ENCODE measurements around the gene ATP23. TPM values are rescaled to one million over a fixed set of nuclear protein-coding genes. Genes with fewer than 3 reads are reported as not detected.

ATP23 gene
- total RNA-seq, 1 experiment from 2014 or later, result 9.1 TPM

- Histone ChIP-seq H3K79me2 (ENCODE audit: insufficient read depth, low read length) (no peaks in the 10 kb centered on the region), H3K9me3 (ENCODE audit: control insufficient read depth in 1 of 2, insufficient read depth in 1 of 2, low read depth in 1 of 2, low read length in 2 of 2) (no peaks in the 10 kb centered on the region), H2AFZ (ENCODE audit: low read depth, low read length, poor library complexity, severe bottlenecking) (no peak overlapping the region), H4K20me1 (ENCODE audit: insufficient read depth) (no peaks in the 10 kb centered on the region), H3K9ac (ENCODE audit: low read length) (no peak overlapping the region), H3K36me3 (ENCODE audit: control insufficient read depth in 1 of 2, insufficient read depth in 2 of 2, low read length in 2 of 2) (no peaks in the 10 kb centered on the region), H3K4me2 (ENCODE audit: low read length) (peak overlapping the region; percentile 18; the same call in 1 of the 2 replicates), H3K4me3 (replicated peaks in 1 of 2; ENCODE audit: low read depth in 1 of 2, low read length in 2 of 2) (no peak overlapping the region), H3K9me2 (ENCODE audit: insufficient read depth) (no peaks in the 10 kb centered on the region), H3K4me1 (ENCODE audit: control insufficient read depth in 1 of 2, insufficient read depth in 2 of 2, low read length in 2 of 2) (no peaks in the 10 kb centered on the region), H3K27me3 (ENCODE audit: insufficient read depth, low read length) (no peaks in the 10 kb centered on the region), H3K27ac (ENCODE audit: low read depth, low read length) (no peak overlapping the region)
- TF ChIP-seq EGR1 (IDR thresholded peaks at IDR 0.05; ENCODE audit: low read depth), result no peak
- no peak for TF ChIP-seq POLR2A (IDR thresholded peaks at IDR 0.05; ENCODE audit: borderline replicate concordance, extremely low read depth, insufficient read depth, insufficient read length)
- no peak for TF ChIP-seq ZNF274 (IDR thresholded peaks at IDR 0.05; ENCODE audit: low read depth, low read length)
- no peak for TF ChIP-seq SRF (IDR thresholded peaks at IDR 0.05; ENCODE audit: low read depth)
- TF ChIP-seq EZH2 (IDR thresholded peaks at IDR 0.05), result no peak
- TF ChIP-seq REST (IDR thresholded peaks at IDR 0.05; ENCODE audit: low read depth), result no peak
- DNase-seq (ENCODE audit: low read depth, low spot score) (no peak), ATAC-seq (no peak)
- BruUV-seq (replicated peaks), result no TSS peak
- ChIA-PET CTCF (no interaction called here), POLR2A (no interaction called here), RAD21 (ENCODE audit: low non-redundant PET in 1 of 2, low total read pairs in 2 of 2, uncharacterized antibody in 2 of 2, unreplicated experiment in 2 of 2) (no interaction called here)
- intact Hi-C loops (cut with micrococcal nuclease), result no loop called here
Observed at GRCh38 chr12:57965766-57966165, 24.4 kb downstream of the ATP23 start.

GRCh38 chr12:57966536-57966935, 25.2 kb downstream of the ATP23 start:
- Histone ChIP-seq H3K27ac (ENCODE audit: low read depth, low read length) (no peak overlapping the region), H3K9ac (ENCODE audit: low read length) (no peak overlapping the region), H3K4me3 (replicated peaks in 1 of 2; ENCODE audit: low read depth in 1 of 2, low read length in 2 of 2) (no peak overlapping the region), H2AFZ (ENCODE audit: low read depth, low read length, poor library complexity, severe bottlenecking) (no peak overlapping the region), H3K4me2 (ENCODE audit: low read length) (no peak overlapping the region), H3K79me2 (ENCODE audit: insufficient read depth, low read length) (no peaks in the 10 kb centered on the region), H3K4me1 (ENCODE audit: control insufficient read depth in 1 of 2, insufficient read depth in 2 of 2, low read length in 2 of 2) (no peaks in the 10 kb centered on the region), H3K9me3 (ENCODE audit: control insufficient read depth in 1 of 2, insufficient read depth in 1 of 2, low read depth in 1 of 2, low read length in 2 of 2) (no peaks in the 10 kb centered on the region), H3K27me3 (ENCODE audit: insufficient read depth, low read length) (no peaks in the 10 kb centered on the region), H3K9me2 (ENCODE audit: insufficient read depth) (no peaks in the 10 kb centered on the region), H4K20me1 (ENCODE audit: insufficient read depth) (no peaks in the 10 kb centered on the region), H3K36me3 (ENCODE audit: control insufficient read depth in 1 of 2, insufficient read depth in 2 of 2, low read length in 2 of 2) (no peaks in the 10 kb centered on the region)
- no TSS peak for BruUV-seq (replicated peaks)
- RAD21 ChIA-PET (ENCODE audit: low non-redundant PET in 1 of 2, low total read pairs in 2 of 2, uncharacterized antibody in 2 of 2, unreplicated experiment in 2 of 2), result no interaction called here
- intact Hi-C loops (cut with micrococcal nuclease), result no loop called here
- ATAC-seq, result no peak
- POLR2A ChIA-PET, result no interaction called here
- CTCF ChIA-PET, result no interaction called here
- DNase-seq (ENCODE audit: low read depth, low spot score), result no peak
- TF ChIP-seq EZH2 (IDR thresholded peaks at IDR 0.05) (no peak), MAX (IDR thresholded peaks at IDR 0.05) (no peak), ELF1 (IDR thresholded peaks at IDR 0.05; ENCODE audit: borderline replicate concordance, low read depth) (no peak), CBX3 (IDR thresholded peaks at IDR 0.05; ENCODE audit: low read depth) (no peak), CTCF (IDR thresholded peaks at IDR 0.05 in 2 of 3, conservative IDR thresholded peaks at IDR 0.05 in 1 of 3; ENCODE audit: borderline replicate concordance in 1 of 3, insufficient read depth in 1 of 3, low read depth in 2 of 3, low read length in 2 of 3) (no peak), EZH2phosphoT487 (IDR thresholded peaks at IDR 0.05; ENCODE audit: borderline replicate concordance) (no peak), YY1 (IDR thresholded peaks at IDR 0.05; ENCODE audit: extremely low read depth, insufficient replicate concordance, low read depth, low read length) (no peak), ATF3 (IDR thresholded peaks at IDR 0.05) (no peak), POLR2AphosphoS5 (IDR thresholded peaks at IDR 0.05; ENCODE audit: low read depth, low read length) (no peak), CEBPB (IDR thresholded peaks at IDR 0.05; ENCODE audit: low read depth) (no peak), RAD21 (IDR thresholded peaks at IDR 0.05; ENCODE audit: low read depth) (no peak), SP1 (IDR thresholded peaks at IDR 0.05; ENCODE audit: low read depth) (no peak), ZFX (IDR thresholded peaks at IDR 0.05) (no peak), ZNF274 (IDR thresholded peaks at IDR 0.05; ENCODE audit: low read depth, low read length) (no peak)
